Ovary (tissue), 3 donors: Measurements from ENCODE around the gene REEP1.

Experiments
- CTCF ChIP-seq, 3 donors: fragments of 450-650 bp in 2 of 3; fragments of 200-600 bp in 1 of 3; IDR thresholded peaks; one replicate each; pipeline versions ENCODE4 v1.5.1 to v1.8.0; 2016 to 2022; ENCODE audit warnings: antibody characterized with exemption in 3 of 3, mild to moderate bottlenecking in 1 of 3
- EP300 ChIP-seq: sonication (generic); formaldehyde crosslinking; IDR thresholded peaks from one replicate; pipeline ENCODE4 v1.6.1; 2017; ENCODE audit warnings: antibody characterized with exemption
- POLR2A ChIP-seq: fragments of 450-650 bp; IDR thresholded peaks from one replicate; pipeline ENCODE4 v1.6.1; 2017; ENCODE audit warnings: antibody characterized with exemption, mild to moderate bottlenecking, moderate library complexity
- donor health status: DM: no; HTN: no; CAD: no.

- no peak for TF ChIP-seq CTCF (IDR thresholded peaks at IDR 0.05)
- TF ChIP-seq POLR2A, result no peak
- TF ChIP-seq EP300, result no peak
These were observed 14.0 kb downstream of the REEP1 start for GRCh38 chr2:86323273-86324021.
